AG08396 (cell line): ENCODE measurements around the gene WSCD1.

Experiments
- DNase-seq: peaks from one replicate; pipeline ENCODE4 v3.0.0; 2012; ENCODE audit warnings: low spot score, mixed read lengths

Gene WSCD1

GRCh38 chr17:6108382-6108781, 38.2 kb downstream of the WSCD1 start:
- DNase-seq: no peak

GRCh38 chr17:6108987-6109386, 38.8 kb downstream of the WSCD1 start:
- no peak for DNase-seq

GRCh38 chr17:6109536-6109935, 39.4 kb downstream of the WSCD1 start:
- DNase-seq: no peak

- DNase-seq: no peak
Measured at GRCh38 chr17:6110088-6110487, 39.9 kb downstream of the WSCD1 start.

GRCh38 chr17:6110592-6110991, 40.4 kb downstream of the WSCD1 start:
- no peak for DNase-seq

- no peak for DNase-seq
Measured at GRCh38 chr17:6120351-6120750, 50.2 kb downstream of the WSCD1 start.

- no peak for DNase-seq
Measured at GRCh38 chr17:6124856-6125255, 54.7 kb downstream of the WSCD1 start.

GRCh38 chr17:6126768-6127167, 56.6 kb downstream of the WSCD1 start:
- DNase-seq: no peak

- no peak for DNase-seq
Measured at GRCh38 chr17:6134721-6135120, 64.5 kb downstream of the WSCD1 start.

GRCh38 chr17:6135236-6135635, 65.1 kb downstream of the WSCD1 start:
- no peak for DNase-seq

GRCh38 chr17:6135996-6136395, 65.8 kb downstream of the WSCD1 start:
- no peak for DNase-seq

GRCh38 chr17:6137716-6138502, 67.7 kb downstream of the WSCD1 start:
- no peak for DNase-seq

- no peak for DNase-seq
Measured at GRCh38 chr17:6138761-6139446, 68.7 kb downstream of the WSCD1 start.

- DNase-seq: no peak
Measured at GRCh38 chr17:6139447-6139832, 69.3 kb downstream of the WSCD1 start.

GRCh38 chr17:6140188-6140587, 70.0 kb downstream of the WSCD1 start:
- DNase-seq: no peak

- DNase-seq: no peak
Measured at GRCh38 chr17:6140728-6141330, 70.7 kb downstream of the WSCD1 start.

GRCh38 chr17:6142701-6143100, 72.5 kb downstream of the WSCD1 start:
- no peak for DNase-seq

GRCh38 chr17:6145946-6146345, 75.8 kb downstream of the WSCD1 start:
- no peak for DNase-seq

GRCh38 chr17:6147042-6147441, 76.9 kb downstream of the WSCD1 start:
- no peak for DNase-seq

GRCh38 chr17:6153375-6153774, 83.2 kb downstream of the WSCD1 start:
- no peak for DNase-seq

GRCh38 chr17:6157716-6158115, 87.5 kb downstream of the WSCD1 start:
- no peak for DNase-seq

- DNase-seq: no peak
Measured at GRCh38 chr17:6159541-6160231, 89.5 kb downstream of the WSCD1 start.

- DNase-seq: no peak
Measured at GRCh38 chr17:6160232-6160555, 90.0 kb downstream of the WSCD1 start.
